CD14-positive monocyte (primary cell): ENCODE measurements around the gene ELP1. TPM values are rescaled to one million over a fixed set of nuclear protein-coding genes. Genes with fewer than 3 reads are reported as not detected.

Experiments
- DNase-seq, 3 donors: peaks; one replicate each; pipeline ENCODE4 v3.0.0-alpha.2; 2011 to 2022
- H2AFZ ChIP-seq: 2 replicates; pipeline ENCODE4 v1.6.0; 2012; ENCODE audit warnings: mild to moderate bottlenecking, low read depth, low read length, inconsistent platforms; ENCODE audit not compliant: insufficient read depth, poor library complexity, severe bottlenecking
- H3K27ac ChIP-seq, 2 donors: 1 replicate in 1 of 2; 2 replicates in 1 of 2; pipeline ENCODE4 v1.5.1; 2012 to 2013; ENCODE audit warnings: low read length in 2 of 2, control low read depth in 1 of 2, inconsistent platforms in 1 of 2, low read depth in 1 of 2, mild to moderate bottlenecking in 1 of 2
- H3K27me3 ChIP-seq, 2 donors: one replicate each; pipeline versions ENCODE4 v1.6.0 to v1.6.1; 2011 to 2013; ENCODE audit warnings: low read length in 2 of 2; ENCODE audit not compliant: control insufficient read depth in 2 of 2, insufficient read depth in 2 of 2
- H3K36me3 ChIP-seq, 2 donors: replicated peaks in 1 of 2; 1 replicate in 1 of 2; 2 replicates in 1 of 2; pipeline versions ENCODE4 v1.5.1 to v1.6.1; 2012 to 2013; ENCODE audit warnings: low read length in 2 of 2, control low read depth in 1 of 2, inconsistent platforms in 1 of 2, mild to moderate bottlenecking in 1 of 2; ENCODE audit not compliant: insufficient read depth in 2 of 2, control insufficient read depth in 1 of 2
- H3K4me1 ChIP-seq, 2 donors: 1 replicate in 1 of 2; 2 replicates in 1 of 2; pipeline versions ENCODE4 v1.5.1 to v1.6.1; 2012 to 2013; ENCODE audit warnings: low read length in 2 of 2, control low read depth in 1 of 2, inconsistent platforms in 1 of 2, mild to moderate bottlenecking in 1 of 2, moderate library complexity in 1 of 2; ENCODE audit not compliant: insufficient read depth in 2 of 2, control insufficient read depth in 1 of 2
- H3K4me2 ChIP-seq: replicated peaks from 2 replicates; pipeline ENCODE3; 2012; ENCODE audit warnings: low read length, moderate library complexity, mild to moderate bottlenecking; ENCODE audit not compliant: poor library complexity, severe bottlenecking; ENCODE audit errors: extremely low read depth
- H3K4me3 ChIP-seq, 3 experiments: fragments of 200-600 bp in 1 of 3; sonication (generic) in 1 of 3; replicated peaks in 1 of 3; 1 replicate in 2 of 3; 2 replicates in 1 of 3; pipeline ENCODE4 v1.5.1; 2011 to 2013; ENCODE audit warnings: low read length in 3 of 3, mild to moderate bottlenecking in 3 of 3, control low read depth in 2 of 3, low read depth in 2 of 3, inconsistent platforms in 1 of 3, moderate library complexity in 1 of 3
- H3K79me2 ChIP-seq: 2 replicates; pipeline ENCODE4 v1.6.0; 2012; ENCODE audit warnings: mild to moderate bottlenecking, control low read depth, inconsistent platforms, low read length, moderate library complexity; ENCODE audit not compliant: insufficient read depth
- H3K9ac ChIP-seq: 2 replicates; pipeline ENCODE4 v1.6.0; 2017; ENCODE audit warnings: low read length, mild to moderate bottlenecking; ENCODE audit not compliant: insufficient read depth, poor library complexity, severe bottlenecking
- H3K9me3 ChIP-seq, 2 donors: replicated peaks in 1 of 2; 1 replicate in 1 of 2; 2 replicates in 1 of 2; pipeline versions ENCODE4 v1.5.1 to v1.6.1; 2012 to 2013; ENCODE audit warnings: low read length in 2 of 2, control low read depth in 1 of 2; ENCODE audit not compliant: control insufficient read depth in 1 of 2, insufficient read depth in 1 of 2
- H4K20me1 ChIP-seq: 2 replicates; pipeline ENCODE4 v1.6.0; 2012; ENCODE audit warnings: mild to moderate bottlenecking, low read length, control low read depth, moderate library complexity; ENCODE audit not compliant: insufficient read depth
- H3K27ac Mint-ChIP-seq, 7 donors: one replicate each; pipeline ENCODE4 v1.8.0; 2020; ENCODE audit warnings: mild to moderate bottlenecking in 7 of 7, mixed read lengths in 7 of 7, moderate library complexity in 6 of 7, inconsistent platforms in 2 of 7
- H3K27me3 Mint-ChIP-seq, 3 donors: one replicate each; pipeline ENCODE4 v1.8.0; 2021 to 2022; ENCODE audit warnings: low read depth in 3 of 3, mild to moderate bottlenecking in 3 of 3, mixed read lengths in 3 of 3, moderate library complexity in 3 of 3, inconsistent platforms in 1 of 3
- H3K36me3 Mint-ChIP-seq, 2 donors: one replicate each; pipeline ENCODE4 v1.8.0; 2020; ENCODE audit warnings: mixed read lengths in 2 of 2, inconsistent platforms in 1 of 2, mild to moderate bottlenecking in 1 of 2
- H3K4me1 Mint-ChIP-seq: one replicate; pipeline ENCODE4 v1.8.0; 2020; ENCODE audit warnings: mild to moderate bottlenecking, mixed read lengths
- H3K4me3 Mint-ChIP-seq, 2 donors: one replicate each; pipeline ENCODE4 v1.8.0; 2020; ENCODE audit warnings: mild to moderate bottlenecking in 2 of 2, mixed read lengths in 2 of 2, moderate library complexity in 1 of 2
- H3K9me3 Mint-ChIP-seq, 7 donors: one replicate each; pipeline ENCODE4 v1.8.0; 2020 to 2022; ENCODE audit warnings: mixed read lengths in 7 of 7, mild to moderate bottlenecking in 6 of 7, moderate library complexity in 6 of 7, inconsistent platforms in 2 of 7
- WGBS: methylation state at CpG from one replicate; pipeline ENCODE4 v1.1.5; 2013; ENCODE audit warnings: missing lambda C conversion rate; ENCODE audit not compliant: insufficient coverage; 5-methylcytosine and 5-hydroxymethylcytosine counted together
- intact Hi-C, 2 donors: fragments of 100-400 bp; cut with micrococcal nuclease; formaldehyde crosslinking; loops; one replicate each; pipeline versions ENCODE4 v1.15.0 to v1.15.1; 2023
- polyA plus RNA-seq, 3 donors: library from polyadenylated mRNA; depleted of rRNA in 1 of 3; unstranded in 2 of 3; stranded (reverse) in 1 of 3; fragments of 300-500 nt in 2 of 3; fragments of >200 nt in 1 of 3; fragmentation: Illumina TruSeq in 2 of 3; gene quantifications; 1 replicate in 2 of 3; 2 replicates in 1 of 3; pipeline ENCODE4 v1.2.3, GENCODE V29; 2012 to 2021
- TF ChIP-seq, protein P1 (sequence below): fragments of 200-600 bp; IDR thresholded peaks from one replicate; pipeline ENCODE4 v1.8.0; 2022; ENCODE audit warnings: antibody characterized with exemption, mild to moderate bottlenecking

ELP1 gene
- polyA plus RNA-seq, 3 donors: 7.9 to 12.2 (median 11.1) TPM

DNA sequence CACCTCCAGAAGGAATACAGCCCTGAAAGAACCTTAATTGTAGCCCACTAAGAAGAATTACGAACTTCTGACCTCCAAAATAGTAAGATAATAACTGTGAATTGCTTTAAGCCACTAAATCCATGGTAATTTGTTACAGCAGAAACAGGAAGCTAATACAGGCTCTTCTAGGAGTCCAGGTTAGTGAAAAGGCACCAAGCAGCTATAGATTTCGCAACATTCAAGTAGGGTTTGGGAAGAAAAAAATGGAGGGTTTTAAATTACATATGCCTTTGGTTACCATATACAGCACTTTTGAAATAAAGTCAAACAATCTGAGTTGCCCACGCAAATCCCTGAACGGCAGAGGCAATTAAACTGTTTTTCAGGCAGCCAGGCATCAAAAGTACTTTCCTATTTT, 73.6 kb downstream of the ELP1 start:
- H4K20me1 ChIP-seq: no peaks in the 10 kb centered on the region
- no peak overlapping the region for H3K4me2 ChIP-seq
- no peak overlapping the region for H3K27ac Mint-ChIP-seq
- H3K36me3 ChIP-seq: no peaks in the 10 kb centered on the region
- no peaks in the 10 kb centered on the region for H3K36me3 Mint-ChIP-seq
- H3K4me1 Mint-ChIP-seq: peaks cover 20% of the 10 kb centered on the region
- TF ChIP-seq, protein P1, sequence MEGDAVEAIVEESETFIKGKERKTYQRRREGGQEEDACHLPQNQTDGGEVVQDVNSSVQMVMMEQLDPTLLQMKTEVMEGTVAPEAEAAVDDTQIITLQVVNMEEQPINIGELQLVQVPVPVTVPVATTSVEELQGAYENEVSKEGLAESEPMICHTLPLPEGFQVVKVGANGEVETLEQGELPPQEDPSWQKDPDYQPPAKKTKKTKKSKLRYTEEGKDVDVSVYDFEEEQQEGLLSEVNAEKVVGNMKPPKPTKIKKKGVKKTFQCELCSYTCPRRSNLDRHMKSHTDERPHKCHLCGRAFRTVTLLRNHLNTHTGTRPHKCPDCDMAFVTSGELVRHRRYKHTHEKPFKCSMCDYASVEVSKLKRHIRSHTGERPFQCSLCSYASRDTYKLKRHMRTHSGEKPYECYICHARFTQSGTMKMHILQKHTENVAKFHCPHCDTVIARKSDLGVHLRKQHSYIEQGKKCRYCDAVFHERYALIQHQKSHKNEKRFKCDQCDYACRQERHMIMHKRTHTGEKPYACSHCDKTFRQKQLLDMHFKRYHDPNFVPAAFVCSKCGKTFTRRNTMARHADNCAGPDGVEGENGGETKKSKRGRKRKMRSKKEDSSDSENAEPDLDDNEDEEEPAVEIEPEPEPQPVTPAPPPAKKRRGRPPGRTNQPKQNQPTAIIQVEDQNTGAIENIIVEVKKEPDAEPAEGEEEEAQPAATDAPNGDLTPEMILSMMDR: no peak
- H3K4me3 ChIP-seq: no peak overlapping the region
- no peaks in the 10 kb centered on the region for H3K79me2 ChIP-seq
- H3K4me1 ChIP-seq: peaks cover 0 to 3% of the 10 kb centered on the region in 2 donors
- H2AFZ ChIP-seq: no peak overlapping the region
- 100% methylated on average over 2 of the region's 4 CpGs for WGBS
- H3K27me3 ChIP-seq: no peaks in the 10 kb centered on the region
- peaks cover 0 to 2% (median 0%) of the 10 kb centered on the region in 7 donors for H3K9me3 Mint-ChIP-seq
- H3K4me3 Mint-ChIP-seq: no peak overlapping the region
- H3K9ac ChIP-seq: no peak overlapping the region
- intact Hi-C loops: no loop called here
- H3K27ac ChIP-seq: no peak overlapping the region
- no peaks in the 10 kb centered on the region for H3K9me3 ChIP-seq
- DNase-seq: no peak
- peaks cover 0 to 5% (median 0%) of the 10 kb centered on the region in 3 donors for H3K27me3 Mint-ChIP-seq

GRCh38 chr9:108859459-108860114, 74.3 kb downstream of the ELP1 start:
- Histone ChIP-seq H3K4me2 (no peak overlapping the region), H3K4me1 (peaks cover 0 to 3% of the 10 kb centered on the region in 2 donors), H3K4me3 (no peak overlapping the region), H4K20me1 (no peaks in the 10 kb centered on the region), H3K9ac (no peak overlapping the region), H3K27me3 (no peaks in the 10 kb centered on the region), H3K36me3 (no peaks in the 10 kb centered on the region), H3K9me3 (no peaks in the 10 kb centered on the region), H3K27ac (no peak overlapping the region), H3K79me2 (no peaks in the 10 kb centered on the region), H2AFZ (no peak overlapping the region)
- H3K36me3 Mint-ChIP-seq: no peaks in the 10 kb centered on the region
- WGBS: no CpG with 5 or more reads among the region's 3 CpGs
- peaks cover 20% of the 10 kb centered on the region for H3K4me1 Mint-ChIP-seq
- peaks cover 0 to 5% (median 0%) of the 10 kb centered on the region in 3 donors for H3K27me3 Mint-ChIP-seq
- peak overlapping the region in 2 of 7 donors; percentile 13 to 61 for H3K27ac Mint-ChIP-seq
- DNase-seq: no peak
- H3K4me3 Mint-ChIP-seq: no peak overlapping the region
- intact Hi-C loops: no loop called here
- TF ChIP-seq, protein P1: no peak
- peaks cover 0 to 2% (median 0%) of the 10 kb centered on the region in 7 donors for H3K9me3 Mint-ChIP-seq
